ENCODE data around the gene CFAP141.

Gene CFAP141

DNA sequence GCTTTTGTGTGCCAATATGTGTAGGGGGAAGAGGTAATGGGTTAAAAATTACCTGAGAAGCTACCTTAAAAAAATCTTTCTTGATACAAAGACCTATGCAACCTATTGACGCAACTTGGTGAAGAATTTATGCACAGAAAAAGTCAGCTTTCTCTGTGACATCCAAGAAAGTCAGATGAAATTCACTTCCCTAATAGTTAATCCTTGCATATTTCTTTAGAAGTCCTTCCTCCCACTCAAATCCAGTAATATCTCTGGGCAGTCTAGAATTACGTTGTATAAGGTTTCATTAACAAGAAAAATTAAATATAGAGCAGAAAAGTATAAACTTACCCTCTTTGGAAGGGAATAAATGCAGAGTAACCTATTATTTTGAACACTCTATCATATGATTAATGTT, 17.5 kb upstream of the CFAP141 start:
- H3K36me3 ChIP-seq (ENCODE audit: control insufficient read depth, insufficient read depth, low read length): no peaks in the 10 kb centered on the region
- H3K4me1 ChIP-seq: peaks cover 7% of the 10 kb centered on the region
- no peak overlapping the region for H3K4me3 ChIP-seq (ENCODE audit: low read depth, low read length)
- H3K9ac ChIP-seq: no peak overlapping the region
- H3K27ac ChIP-seq: no peak overlapping the region
- H3K79me2 ChIP-seq: peaks cover 25% of the 10 kb centered on the region
- H3K27me3 ChIP-seq (ENCODE audit: control insufficient read depth, insufficient read depth, low read length): no peaks in the 10 kb centered on the region
- no peak overlapping the region for H3K4me2 ChIP-seq (ENCODE audit: low read length)
- no peaks in the 10 kb centered on the region for H3K9me3 ChIP-seq (ENCODE audit: control insufficient read depth, low read length)
- TF ChIP-seq, protein P1, sequence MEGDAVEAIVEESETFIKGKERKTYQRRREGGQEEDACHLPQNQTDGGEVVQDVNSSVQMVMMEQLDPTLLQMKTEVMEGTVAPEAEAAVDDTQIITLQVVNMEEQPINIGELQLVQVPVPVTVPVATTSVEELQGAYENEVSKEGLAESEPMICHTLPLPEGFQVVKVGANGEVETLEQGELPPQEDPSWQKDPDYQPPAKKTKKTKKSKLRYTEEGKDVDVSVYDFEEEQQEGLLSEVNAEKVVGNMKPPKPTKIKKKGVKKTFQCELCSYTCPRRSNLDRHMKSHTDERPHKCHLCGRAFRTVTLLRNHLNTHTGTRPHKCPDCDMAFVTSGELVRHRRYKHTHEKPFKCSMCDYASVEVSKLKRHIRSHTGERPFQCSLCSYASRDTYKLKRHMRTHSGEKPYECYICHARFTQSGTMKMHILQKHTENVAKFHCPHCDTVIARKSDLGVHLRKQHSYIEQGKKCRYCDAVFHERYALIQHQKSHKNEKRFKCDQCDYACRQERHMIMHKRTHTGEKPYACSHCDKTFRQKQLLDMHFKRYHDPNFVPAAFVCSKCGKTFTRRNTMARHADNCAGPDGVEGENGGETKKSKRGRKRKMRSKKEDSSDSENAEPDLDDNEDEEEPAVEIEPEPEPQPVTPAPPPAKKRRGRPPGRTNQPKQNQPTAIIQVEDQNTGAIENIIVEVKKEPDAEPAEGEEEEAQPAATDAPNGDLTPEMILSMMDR (IDR thresholded peaks at IDR 0.05): no peak
- no peak overlapping the region for H2AFZ ChIP-seq

DNA sequence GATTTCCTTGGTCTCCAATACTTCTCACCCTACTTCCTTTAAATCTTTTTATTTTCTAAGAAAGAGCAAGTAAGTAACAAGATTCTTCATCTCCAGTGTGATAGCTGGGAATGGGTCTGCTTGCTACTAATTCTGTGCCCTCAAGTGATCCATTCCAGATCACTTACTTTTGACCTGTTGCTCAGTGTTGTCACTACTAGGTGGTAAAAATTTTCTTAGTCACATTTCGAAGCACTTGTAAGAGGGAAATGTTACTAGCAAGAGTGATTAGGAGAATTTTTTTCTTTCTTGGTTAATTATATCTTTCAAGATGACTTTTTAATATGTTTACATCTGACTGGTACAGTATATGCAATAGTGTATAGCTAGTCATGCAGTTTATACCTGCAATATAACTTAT, 16.8 kb upstream of the CFAP141 start:
- no peak overlapping the region for H2AFZ ChIP-seq
- no peaks in the 10 kb centered on the region for H3K27me3 ChIP-seq (ENCODE audit: control insufficient read depth, insufficient read depth, low read length)
- peaks cover 7% of the 10 kb centered on the region for H3K4me1 ChIP-seq
- TF ChIP-seq, protein P1 (IDR thresholded peaks at IDR 0.05): no peak
- no peak overlapping the region for H3K4me2 ChIP-seq (ENCODE audit: low read length)
- H3K4me3 ChIP-seq (ENCODE audit: low read depth, low read length): no peak overlapping the region
- no peaks in the 10 kb centered on the region for H3K36me3 ChIP-seq (ENCODE audit: control insufficient read depth, insufficient read depth, low read length)
- no peak overlapping the region for H3K9ac ChIP-seq
- peaks cover 30% of the 10 kb centered on the region for H3K79me2 ChIP-seq
- H3K9me3 ChIP-seq (ENCODE audit: control insufficient read depth, low read length): no peaks in the 10 kb centered on the region
- no peak overlapping the region for H3K27ac ChIP-seq

DNA sequence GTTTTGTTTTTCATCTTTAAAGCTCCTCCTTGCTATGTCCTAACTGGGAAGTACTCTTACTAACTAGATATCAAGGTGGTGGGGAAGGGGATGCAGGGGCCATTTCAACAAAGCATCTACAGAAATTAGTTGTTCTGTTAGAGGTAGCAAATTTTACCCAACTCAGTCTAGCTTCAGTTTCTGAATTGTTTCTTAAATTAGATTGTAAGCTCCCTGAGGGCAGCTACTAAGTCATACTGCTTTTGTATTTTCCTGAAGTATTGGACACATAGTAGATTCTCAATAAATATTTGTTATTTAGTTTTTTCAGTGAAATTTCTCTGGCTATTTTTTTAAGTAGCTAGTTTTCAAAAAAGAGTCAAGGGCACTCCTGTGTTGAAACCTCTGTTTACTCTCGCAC, 16.4 kb upstream of the CFAP141 start:
- H3K4me1 ChIP-seq: peaks cover 7% of the 10 kb centered on the region
- peak overlapping the region; percentile 81 for H3K4me2 ChIP-seq (ENCODE audit: low read length)
- no peaks in the 10 kb centered on the region for H3K36me3 ChIP-seq (ENCODE audit: control insufficient read depth, insufficient read depth, low read length)
- no peak overlapping the region for H3K9ac ChIP-seq
- no peaks in the 10 kb centered on the region for H3K9me3 ChIP-seq (ENCODE audit: control insufficient read depth, low read length)
- H3K79me2 ChIP-seq: peaks cover 34% of the 10 kb centered on the region
- peak overlapping the region; percentile 98 for H3K27ac ChIP-seq
- no peak overlapping the region for H2AFZ ChIP-seq
- TF ChIP-seq, protein P1 (IDR thresholded peaks at IDR 0.05): no peak
- H3K4me3 ChIP-seq (ENCODE audit: low read depth, low read length): peak overlapping the region; percentile 98
- H3K27me3 ChIP-seq (ENCODE audit: control insufficient read depth, insufficient read depth, low read length): no peaks in the 10 kb centered on the region

DNA sequence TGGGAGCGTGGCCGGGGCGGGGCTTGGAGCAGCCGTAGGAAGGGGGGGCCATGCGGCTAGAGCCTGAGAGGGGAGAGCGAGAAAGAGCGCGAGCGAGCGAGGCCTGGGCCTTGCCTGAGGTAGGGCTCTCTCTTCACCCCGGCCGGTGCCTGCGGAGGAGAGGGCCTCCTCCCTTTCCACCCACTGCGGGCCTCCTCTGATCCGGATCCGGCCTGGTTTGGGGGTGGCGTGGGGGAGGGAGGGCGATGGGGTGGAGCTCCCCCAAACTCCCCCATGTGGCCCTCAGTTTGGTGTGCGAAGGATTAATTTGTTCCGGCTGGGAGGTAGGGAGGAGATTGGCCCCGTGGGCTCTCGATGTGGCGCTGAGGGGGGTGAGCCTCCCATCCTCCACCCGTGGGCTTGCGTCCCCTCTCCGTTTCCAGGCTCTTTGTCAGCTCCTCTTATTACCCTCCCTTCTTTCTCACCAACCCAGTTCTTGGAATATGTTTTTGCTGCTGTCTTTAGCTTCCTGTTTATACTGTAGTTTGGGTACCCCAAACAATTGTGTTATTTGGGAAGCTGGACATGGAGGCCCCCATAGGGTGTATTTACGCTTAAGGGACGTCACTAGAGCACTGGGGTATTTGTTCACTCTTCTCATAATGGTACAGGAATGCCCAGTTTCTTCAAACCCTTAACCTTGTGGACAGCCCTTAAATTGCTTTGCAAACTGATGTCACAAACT, 15.3 kb upstream of the CFAP141 start:
- Histone ChIP-seq H3K27me3 (ENCODE audit: control insufficient read depth, insufficient read depth, low read length) (no peaks in the 10 kb centered on the region), H3K4me1 (peaks cover 7% of the 10 kb centered on the region), H2AFZ (peak overlapping the region; percentile 40), H3K9ac (peak overlapping the region; percentile 89), H3K36me3 (ENCODE audit: control insufficient read depth, insufficient read depth, low read length) (no peaks in the 10 kb centered on the region), H3K27ac (peak overlapping the region; percentile 98), H3K4me3 (ENCODE audit: low read depth, low read length) (peak overlapping the region; percentile 98), H3K79me2 (peaks cover 41% of the 10 kb centered on the region), H3K4me2 (ENCODE audit: low read length) (peak overlapping the region; percentile 81), H3K9me3 (ENCODE audit: control insufficient read depth, low read length) (no peaks in the 10 kb centered on the region)
- TF ChIP-seq, protein P1 (IDR thresholded peaks at IDR 0.05): no peak

DNA sequence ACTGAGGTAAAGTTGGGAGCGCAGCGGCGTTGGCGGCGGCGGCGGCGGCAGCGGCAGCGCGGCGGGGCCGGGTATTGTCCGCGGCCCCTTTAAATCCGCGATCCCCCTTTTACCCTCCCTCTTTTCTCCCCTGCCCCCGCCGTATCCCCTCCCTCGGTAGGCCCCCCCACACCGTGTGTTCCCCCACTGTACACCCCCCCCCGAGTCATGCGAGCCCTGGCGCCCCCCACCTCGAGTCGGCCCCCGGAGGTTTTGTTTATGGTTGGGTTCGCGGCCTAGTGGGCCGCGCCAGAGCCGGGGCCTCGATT, 14.8 kb upstream of the CFAP141 start:
- H3K4me2 ChIP-seq (ENCODE audit: low read length): peak overlapping the region; percentile 81
- H3K9ac ChIP-seq: peak overlapping the region; percentile 89
- H3K79me2 ChIP-seq: peaks cover 43% of the 10 kb centered on the region
- TF ChIP-seq, protein P1 (IDR thresholded peaks at IDR 0.05): no peak
- H3K36me3 ChIP-seq (ENCODE audit: control insufficient read depth, insufficient read depth, low read length): no peaks in the 10 kb centered on the region
- H3K4me1 ChIP-seq: peaks cover 7% of the 10 kb centered on the region
- peak overlapping the region; percentile 40 for H2AFZ ChIP-seq
- H3K27ac ChIP-seq: peak overlapping the region; percentile 98
- no peaks in the 10 kb centered on the region for H3K9me3 ChIP-seq (ENCODE audit: control insufficient read depth, low read length)
- peak overlapping the region; percentile 98 for H3K4me3 ChIP-seq (ENCODE audit: low read depth, low read length)
- no peaks in the 10 kb centered on the region for H3K27me3 ChIP-seq (ENCODE audit: control insufficient read depth, insufficient read depth, low read length)

Data from parathyroid adenoma (tissue), 2 donors.